GM12878 (cell line): ENCODE results near the gene SLC17A7. TPM values are rescaled to one million over a fixed set of nuclear protein-coding genes. Genes with fewer than 3 reads are reported as not detected.

ENCODE experiments used
- ATAC-seq: fragments of 200-7000 bp; cut with Tn5 transposase; 3 replicates; pipeline ENCODE4 v1.9.1; 2020; ENCODE audit warnings: mild to moderate bottlenecking, moderate library complexity
- BruUV-seq: library from RNA; stranded (reverse); fragments of 400-500 nt; replicated peaks from 2 replicates; lab custom pipeline; 2021; lab: Mats Ljungman, UMichigan
- CTCF ChIA-PET: fragments of 300-600 bp; sonication (Branson Sonifier 250); formaldehyde crosslinking; extraction: SDS; loops from one replicate; lab custom pipeline; 2021; ENCODE audit warnings: inconsistent platforms; lab: Yijun Ruan, JAX
- POLR2A ChIA-PET: fragments of 350-600 bp; formaldehyde crosslinking; extraction: SDS; loops from one replicate; lab custom pipeline; 2021; ENCODE audit warnings: inconsistent platforms; lab: Charles Lee
- RAD21 ChIA-PET: fragments of 300-600 bp; sonication (Branson Sonifier 250); formaldehyde crosslinking; loops from one replicate; lab custom pipeline; 2023; ENCODE audit warnings: antibody characterized with exemption; ENCODE audit not compliant: unreplicated experiment; lab: Charles Lee
- SMC1A ChIA-PET: fragments of 300-600 bp; sonication (Branson Sonifier 250); formaldehyde crosslinking; loops from one replicate; lab custom pipeline; 2023; ENCODE audit not compliant: unreplicated experiment, uncharacterized antibody; lab: Charles Lee
- DNase-seq: peaks from one replicate; pipeline ENCODE4 v3.0.0-alpha.2; 2011; ENCODE audit warnings: low read depth, low spot score
- FAIRE-seq: peaks from 3 replicates; lab custom pipeline; 2011; peaks lifted over from hg19 to GRCh38; lab: Jason Lieb, UNC
- H2AFZ ChIP-seq: 2 replicates; pipeline ENCODE4 v1.6.0; 2011; ENCODE audit warnings: low read depth, low read length, control low read depth; ENCODE audit not compliant: control insufficient read depth
- H3K27ac ChIP-seq: 2 replicates; pipeline ENCODE4 v1.5.1; 2011; ENCODE audit warnings: control low read depth; ENCODE audit not compliant: control insufficient read depth, insufficient read depth
- H3K27me3 ChIP-seq, 2 experiments: replicated peaks in 1 of 2; 2 replicates each; pipeline versions ENCODE4 v1.6.0 to v1.6.1; 2011; ENCODE audit warnings: low read length in 1 of 2; ENCODE audit not compliant: control insufficient read depth in 2 of 2, insufficient read depth in 2 of 2
- H3K36me3 ChIP-seq, 2 experiments: 2 replicates each; pipeline ENCODE4 v1.5.1; 2011; ENCODE audit warnings: low read length in 1 of 2; ENCODE audit not compliant: control insufficient read depth in 2 of 2, insufficient read depth in 2 of 2
- H3K4me1 ChIP-seq: 2 replicates; pipeline ENCODE4 v1.6.1; 2011; ENCODE audit warnings: mild to moderate bottlenecking, low read length, moderate library complexity, mixed read lengths; ENCODE audit not compliant: control insufficient read depth, insufficient read depth
- H3K4me2 ChIP-seq: 2 replicates; pipeline ENCODE4 v1.6.0; 2011; ENCODE audit warnings: control low read depth; ENCODE audit not compliant: control insufficient read depth, insufficient read depth
- H3K4me3 ChIP-seq: fragments of 200-600 bp; sonication (generic); 2 replicates; pipeline ENCODE4 v1.5.1; 2016
- H3K79me2 ChIP-seq: 2 replicates; pipeline ENCODE4 v1.6.0; 2011; ENCODE audit warnings: low read length; ENCODE audit not compliant: control insufficient read depth, insufficient read depth
- H3K9ac ChIP-seq: 2 replicates; pipeline ENCODE4 v1.8.0; 2011; ENCODE audit warnings: low read length, control low read depth, mixed read lengths; ENCODE audit not compliant: control insufficient read depth, insufficient read depth
- H3K9me3 ChIP-seq: replicated peaks from 3 replicates; pipeline ENCODE4 v1.5.1; 2011; ENCODE audit warnings: mild to moderate bottlenecking, low read length; ENCODE audit not compliant: control insufficient read depth, insufficient read depth
- H4K20me1 ChIP-seq: 2 replicates; pipeline ENCODE4 v1.6.0; 2011; ENCODE audit not compliant: control insufficient read depth, insufficient read depth
- BRCA1 ChIP-seq: IDR thresholded peaks from 2 replicates; pipeline ENCODE4 v1.6.1; 2011; ENCODE audit warnings: low read depth, low read length, improper control_type of control experiment
- CREB1 ChIP-seq: IDR thresholded peaks from 2 replicates; pipeline ENCODE4 v1.6.1; 2012; ENCODE audit warnings: low read depth, mild to moderate bottlenecking, inconsistent platforms
- E2F8 ChIP-seq: fragments of 450-650 bp; IDR thresholded peaks from 2 replicates; pipeline ENCODE4 v1.6.1; 2018; ENCODE audit warnings: mild to moderate bottlenecking, low read depth, moderate library complexity; ENCODE audit not compliant: partially characterized antibody
- HDAC2 ChIP-seq: fragments of 200-600 bp; sonication (generic); IDR thresholded peaks from 2 replicates; pipeline ENCODE4 v1.6.1; 2017
- HDAC6 ChIP-seq: fragments of 200-600 bp; sonication (generic); IDR thresholded peaks from one replicate; pipeline ENCODE4 v1.8.0; 2017; ENCODE audit warnings: antibody characterized with exemption; ENCODE audit not compliant: unreplicated experiment
- HDGF ChIP-seq: fragments of 450-650 bp; IDR thresholded peaks from 2 replicates; pipeline ENCODE4 v1.6.1; 2016; ENCODE audit warnings: antibody characterized with exemption
- LARP7 ChIP-seq: fragments of 450-650 bp; IDR thresholded peaks from 2 replicates; pipeline ENCODE4 v1.6.1; 2017; ENCODE audit warnings: mild to moderate bottlenecking
- NR2C2 ChIP-seq: IDR thresholded peaks from 2 replicates; pipeline ENCODE4 v1.6.1; 2011; ENCODE audit warnings: borderline replicate concordance, low read depth; ENCODE audit not compliant: control insufficient read depth, insufficient read length
- RAD21 ChIP-seq: IDR thresholded peaks from 2 replicates; pipeline ENCODE4 v1.6.1; 2011; ENCODE audit warnings: mild to moderate bottlenecking, low read depth, low read length, moderate library complexity; ENCODE audit not compliant: insufficient read depth
- SIN3A ChIP-seq: IDR thresholded peaks from 2 replicates; pipeline ENCODE4 v1.6.1; 2012; ENCODE audit warnings: low read depth, low read length, improper control_type of control experiment
- SRF ChIP-seq, 2 experiments: IDR thresholded peaks; 2 replicates each; pipeline ENCODE4 v1.6.1; 2011; ENCODE audit warnings: low read depth in 2 of 2, low read length in 2 of 2, mild to moderate bottlenecking in 1 of 2, moderate library complexity in 1 of 2
- USF1 ChIP-seq: IDR thresholded peaks from 2 replicates; pipeline ENCODE4 v1.6.1; 2011; ENCODE audit warnings: borderline replicate concordance, low read depth, mild to moderate bottlenecking, moderate library complexity, mixed read lengths, low read length; ENCODE audit not compliant: insufficient read depth; ENCODE audit errors: extremely low read length
- YY1 ChIP-seq: IDR thresholded peaks from 2 replicates; pipeline ENCODE4 v1.6.1; 2011; ENCODE audit warnings: low read depth, mild to moderate bottlenecking, low read length
- WGBS: methylation state at CpG from one replicate; pipeline ENCODE4 v1.1.6; 2016; ENCODE audit warnings: low lambda C conversion rate; ENCODE audit not compliant: insufficient replicate concordance, insufficient coverage; ENCODE audit errors: missing lambda C conversion rate; 5-methylcytosine and 5-hydroxymethylcytosine counted together
- in situ Hi-C: fragments of 300-500 bp; cut with MboI; formaldehyde crosslinking; loops from 9 replicates; pipeline ENCODE4 v1.14.3; 2018; ENCODE audit warnings: mixed read lengths
- intact Hi-C: fragments of 100-400 bp; cut with micrococcal nuclease; formaldehyde crosslinking; loops from one replicate; pipeline ENCODE4 v1.14.2; 2022; ENCODE audit not compliant: unreplicated experiment
- polyA plus RNA-seq, 11 experiments: library from polyadenylated mRNA; depleted of rRNA in 4 of 11; unstranded in 6 of 11; stranded (reverse) in 5 of 11; fragments of >200 nt; fragmentation: Nextera tagmentation in 4 of 11; fragmentation: Illumina TruSeq in 1 of 11; extraction: Ambion mirVana in 4 of 11; extraction: Trizol in 1 of 11; gene quantifications; 1 replicate in 1 of 11; 2 replicates in 10 of 11; pipeline versions ENCODE4 v1.2.1 to v1.2.3, GENCODE V29; 2011 to 2016; ENCODE audit warnings: inconsistent platforms in 2 of 11, missing spikeins in 2 of 11, low read depth in 1 of 11
- total RNA-seq, 4 experiments: library from RNA; depleted of rRNA in 3 of 4; stranded (reverse); fragments of >200 nt in 3 of 4; fragmentation: Illumina TruSeq in 1 of 4; extraction: Trizol in 1 of 4; gene quantifications; 2 replicates each; pipeline versions ENCODE4 v1.2.1 to v1.2.3, GENCODE V29; 2013 to 2021

SLC17A7 gene
- total and polyA plus RNA-seq, 10 of the 15 experiments (the other 5 are each of a cell fraction or from before 2014, with no cell fraction given): 0.03 to 0.24 (median 0.06) TPM; not detected in 6

GRCh38 chr19:49417088-49417487, 24.2 kb downstream of the SLC17A7 start:
- H3K4me3 ChIP-seq: no peak overlapping the region
- no peak overlapping the region for H3K27ac ChIP-seq
- peaks cover 9 to 24% of the 10 kb centered on the region in 2 experiments for H3K27me3 ChIP-seq

GRCh38 chr19:49415810-49416200, 25.5 kb downstream of the SLC17A7 start:
- Histone ChIP-seq H4K20me1 (no peaks in the 10 kb centered on the region), H3K27me3 (peaks cover 2 to 13% of the 10 kb centered on the region in 2 experiments; a peak in 3 of 4 replicates), H3K79me2 (no peaks in the 10 kb centered on the region), H3K9ac (no peak overlapping the region), H2AFZ (peak overlapping the region; percentile 19; the same call in 1 of the 2 replicates), H3K4me1 (0 out of 2 replicates have a peak, but pooled peaks cover 3% of the 10 kb centered on the region), H3K4me2 (no peak overlapping the region), H3K4me3 (no peak overlapping the region), H3K9me3 (no peaks in the 10 kb centered on the region), H3K36me3 (no peaks in the 10 kb centered on the region), H3K27ac (no peak overlapping the region)
- WGBS: 81% methylated on average over 2 of the region's 2 CpGs
- DNase-seq: no peak
- RAD21 ChIA-PET: interaction anchor here (0.8 to 1.8 kb wide), 6 partner anchors 8 to 55 kb away, joined by 3 to 4 read pairs (median 3); no protein-coding TSS in a partner anchor
- in situ Hi-C loops (no loop called here), intact Hi-C loops (no loop called here)
- BruUV-seq: no TSS peak
- ATAC-seq: peak; percentile 19; the same call in 2 of the 3 replicates
- CTCF ChIA-PET: interaction anchor here (0.7 to 3.8 kb wide), 7 partner anchors 10 to 113 kb away, joined by 3 to 19 read pairs (median 3); partner anchors contain the start of gene FLT3LG
- FAIRE-seq: no peak
- SMC1A ChIA-PET: interaction anchor here (1.1 to 3.0 kb wide), 5 partner anchors 8 to 24 kb away, joined by 3 to 9 read pairs (median 4); partner anchors contain the start of gene GFY
- POLR2A ChIA-PET: no interaction called here
- TF ChIP-seq RAD21 (no peak), HDAC2 (no peak), E2F8 (no peak), YY1 (no peak), LARP7 (no peak), HDGF (no peak), NR2C2 (no peak), SRF (IDR thresholded peaks at IDR 0.05; ENCODE audit: low read depth in 2 of 2, low read length in 2 of 2) (no peak), HDAC6 (no peak), SIN3A (no peak), CREB1 (no peak), USF1 (no peak)

More at GRCh38 chr19:49417088-49417487, 24.2 kb downstream of the SLC17A7 start:
- in situ Hi-C loops: no loop called here
- WGBS: 17% methylated on average over 7 of the region's 7 CpGs
- DNase-seq (no peak), FAIRE-seq (no peak), ATAC-seq (no peak)
- Histone ChIP-seq H3K36me3 (no peaks in the 10 kb centered on the region), H3K79me2 (no peaks in the 10 kb centered on the region), H3K4me2 (no peak overlapping the region), H2AFZ (no peak overlapping the region), H4K20me1 (no peaks in the 10 kb centered on the region), H3K9ac (no peak overlapping the region), H3K9me3 (no peaks in the 10 kb centered on the region), H3K4me1 (0 out of 2 replicates have a peak, but pooled peaks cover 3% of the 10 kb centered on the region)
- no peak for TF ChIP-seq BRCA1
- peak; percentile 20; the same call in 1 of the 2 replicates for TF ChIP-seq RAD21
- intact Hi-C loops: no loop called here
- ChIA-PET SMC1A (interaction anchor here (1.0 to 3.0 kb wide), 4 partner anchors 13 to 116 kb away, joined by 3 to 9 read pairs (median 4); no protein-coding TSS in a partner anchor), RAD21 (interaction anchor here (1.0 to 1.8 kb wide), 4 partner anchors 21 to 128 kb away, joined by 3 to 4 read pairs (median 4); no protein-coding TSS in a partner anchor), CTCF (interaction anchor here (0.8 to 3.8 kb wide), 8 partner anchors 9 to 191 kb away, joined by 3 to 19 read pairs (median 3); no protein-coding TSS in a partner anchor), POLR2A (interaction anchor here (0.6 to 1.8 kb wide), 2 partner anchors 9 to 13 kb away, joined by 3 to 5 read pairs; no protein-coding TSS in a partner anchor)
- BruUV-seq: no TSS peak
